ENCODE results near the gene STK40. TPM values are rescaled to one million over a fixed set of nuclear protein-coding genes. Genes with fewer than 3 reads are reported as not detected.

STK40 gene
- total RNA-seq, 1 experiment from 2014 or later: 49.6 TPM

DNA sequence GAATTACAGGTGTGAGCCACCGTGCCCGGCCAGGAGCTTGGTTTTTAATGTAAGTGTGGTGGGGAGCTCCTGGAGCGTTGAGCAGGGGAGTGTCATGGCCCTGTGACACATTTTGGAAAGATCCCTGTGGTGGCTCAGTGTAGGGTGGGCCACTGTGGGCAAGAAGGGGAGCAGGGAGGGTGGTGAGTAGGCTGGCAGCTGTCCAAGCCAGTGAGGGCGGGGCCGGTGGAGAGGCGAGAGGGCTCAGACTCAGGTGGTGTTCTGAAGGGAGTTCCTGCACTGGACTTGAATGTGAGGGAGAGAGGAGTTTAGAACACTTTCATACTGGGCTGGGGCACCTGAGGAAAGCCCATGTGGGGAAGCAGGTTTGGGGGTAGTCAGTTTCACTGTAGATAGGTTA, 59.2 kb downstream of the STK40 start:
- intact Hi-C loops (cut with micrococcal nuclease; ENCODE audit: unreplicated experiment): no loop called here
- DNase-seq (ENCODE audit: low read depth, low spot score): no peak

DNA sequence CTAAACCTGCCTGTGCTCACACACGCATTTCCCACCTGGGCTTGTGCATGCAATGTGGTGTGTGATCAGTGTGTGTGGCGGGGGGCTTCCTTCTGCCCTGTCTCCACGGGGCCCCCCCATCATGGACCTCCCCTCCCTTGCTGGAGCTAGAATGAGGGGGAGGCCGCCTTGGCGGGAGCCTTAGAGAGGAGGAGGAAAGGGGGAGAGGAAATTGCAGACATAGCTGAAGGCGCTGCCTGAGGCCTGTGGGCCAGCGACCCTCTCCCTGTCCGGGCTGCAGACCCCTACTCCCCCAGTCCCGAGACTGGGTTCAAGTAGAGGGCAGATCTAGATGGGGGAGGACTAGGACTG, 61.4 kb downstream of the STK40 start:
- ChIA-PET CTCF (interaction anchor here (0.9 kb wide), 1 partner anchor 18 kb away, joined by 3 read pairs; no protein-coding TSS in a partner anchor), POLR2A (no interaction called here)
- no peak for TF ChIP-seq SIN3A (IDR thresholded peaks at IDR 0.05; ENCODE audit: borderline replicate concordance, insufficient read depth, low read depth, low read length)
- no peak for TF ChIP-seq POLR2AphosphoS5 (IDR thresholded peaks at IDR 0.05; ENCODE audit: low read depth, low read length)
- TF ChIP-seq, protein P1, sequence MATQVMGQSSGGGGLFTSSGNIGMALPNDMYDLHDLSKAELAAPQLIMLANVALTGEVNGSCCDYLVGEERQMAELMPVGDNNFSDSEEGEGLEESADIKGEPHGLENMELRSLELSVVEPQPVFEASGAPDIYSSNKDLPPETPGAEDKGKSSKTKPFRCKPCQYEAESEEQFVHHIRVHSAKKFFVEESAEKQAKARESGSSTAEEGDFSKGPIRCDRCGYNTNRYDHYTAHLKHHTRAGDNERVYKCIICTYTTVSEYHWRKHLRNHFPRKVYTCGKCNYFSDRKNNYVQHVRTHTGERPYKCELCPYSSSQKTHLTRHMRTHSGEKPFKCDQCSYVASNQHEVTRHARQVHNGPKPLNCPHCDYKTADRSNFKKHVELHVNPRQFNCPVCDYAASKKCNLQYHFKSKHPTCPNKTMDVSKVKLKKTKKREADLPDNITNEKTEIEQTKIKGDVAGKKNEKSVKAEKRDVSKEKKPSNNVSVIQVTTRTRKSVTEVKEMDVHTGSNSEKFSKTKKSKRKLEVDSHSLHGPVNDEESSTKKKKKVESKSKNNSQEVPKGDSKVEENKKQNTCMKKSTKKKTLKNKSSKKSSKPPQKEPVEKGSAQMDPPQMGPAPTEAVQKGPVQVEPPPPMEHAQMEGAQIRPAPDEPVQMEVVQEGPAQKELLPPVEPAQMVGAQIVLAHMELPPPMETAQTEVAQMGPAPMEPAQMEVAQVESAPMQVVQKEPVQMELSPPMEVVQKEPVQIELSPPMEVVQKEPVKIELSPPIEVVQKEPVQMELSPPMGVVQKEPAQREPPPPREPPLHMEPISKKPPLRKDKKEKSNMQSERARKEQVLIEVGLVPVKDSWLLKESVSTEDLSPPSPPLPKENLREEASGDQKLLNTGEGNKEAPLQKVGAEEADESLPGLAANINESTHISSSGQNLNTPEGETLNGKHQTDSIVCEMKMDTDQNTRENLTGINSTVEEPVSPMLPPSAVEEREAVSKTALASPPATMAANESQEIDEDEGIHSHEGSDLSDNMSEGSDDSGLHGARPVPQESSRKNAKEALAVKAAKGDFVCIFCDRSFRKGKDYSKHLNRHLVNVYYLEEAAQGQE (IDR thresholded peaks at IDR 0.05; ENCODE audit: insufficient read depth in 1 of 2, low read depth in 2 of 2, low read length in 1 of 2): no peak
- TF ChIP-seq TCF7L2 (IDR thresholded peaks at IDR 0.05; ENCODE audit: low read depth, low read length): no peak
- TF ChIP-seq, protein P2, sequence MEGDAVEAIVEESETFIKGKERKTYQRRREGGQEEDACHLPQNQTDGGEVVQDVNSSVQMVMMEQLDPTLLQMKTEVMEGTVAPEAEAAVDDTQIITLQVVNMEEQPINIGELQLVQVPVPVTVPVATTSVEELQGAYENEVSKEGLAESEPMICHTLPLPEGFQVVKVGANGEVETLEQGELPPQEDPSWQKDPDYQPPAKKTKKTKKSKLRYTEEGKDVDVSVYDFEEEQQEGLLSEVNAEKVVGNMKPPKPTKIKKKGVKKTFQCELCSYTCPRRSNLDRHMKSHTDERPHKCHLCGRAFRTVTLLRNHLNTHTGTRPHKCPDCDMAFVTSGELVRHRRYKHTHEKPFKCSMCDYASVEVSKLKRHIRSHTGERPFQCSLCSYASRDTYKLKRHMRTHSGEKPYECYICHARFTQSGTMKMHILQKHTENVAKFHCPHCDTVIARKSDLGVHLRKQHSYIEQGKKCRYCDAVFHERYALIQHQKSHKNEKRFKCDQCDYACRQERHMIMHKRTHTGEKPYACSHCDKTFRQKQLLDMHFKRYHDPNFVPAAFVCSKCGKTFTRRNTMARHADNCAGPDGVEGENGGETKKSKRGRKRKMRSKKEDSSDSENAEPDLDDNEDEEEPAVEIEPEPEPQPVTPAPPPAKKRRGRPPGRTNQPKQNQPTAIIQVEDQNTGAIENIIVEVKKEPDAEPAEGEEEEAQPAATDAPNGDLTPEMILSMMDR (IDR thresholded peaks at IDR 0.05): no peak
- DNase-seq (ENCODE audit: low read depth, low spot score) (no peak), ATAC-seq (no peak)
- H3K27me3 ChIP-seq (ENCODE audit: control insufficient read depth, insufficient read depth, low read length): no peaks in the 10 kb centered on the region
- no TSS peak for BruUV-seq (replicated peaks)
- peak overlapping the region; percentile 85; the same call in 1 of the 2 replicates for H3K27ac ChIP-seq (ENCODE audit: low read length)
- in situ Hi-C loops (cut with HindIII; ENCODE audit: low pct_unique_long_range_greater_than_20kb, low sequenced_read_pairs) (no loop called here), intact Hi-C loops (cut with micrococcal nuclease; ENCODE audit: unreplicated experiment) (no loop called here)
- no peaks in the 10 kb centered on the region for H3K36me3 ChIP-seq (ENCODE audit: control insufficient read depth, insufficient read depth, low read length)
- no peaks in the 10 kb centered on the region for H3K9me3 ChIP-seq (ENCODE audit: control insufficient read depth, insufficient read depth, low read depth, low read length)
- H3K4me3 ChIP-seq (ENCODE audit: low read depth in 2 of 2, low read length in 2 of 2): no peak overlapping the region
- peaks cover 19% of the 10 kb centered on the region for H3K4me1 ChIP-seq (ENCODE audit: control insufficient read depth, insufficient read depth, low read length)

More for the DNA sequence above, 59.2 kb downstream of the STK40 start:
- no peak overlapping the region for H3K27ac ChIP-seq (ENCODE audit: low read length)
- no peak overlapping the region for H3K4me3 ChIP-seq (ENCODE audit: low read depth in 2 of 2, low read length in 2 of 2)
- in situ Hi-C loops (cut with HindIII; ENCODE audit: low pct_unique_long_range_greater_than_20kb, low sequenced_read_pairs): no loop called here
- CTCF ChIA-PET: no interaction called here
- H3K36me3 ChIP-seq (ENCODE audit: control insufficient read depth, insufficient read depth, low read length): no peaks in the 10 kb centered on the region
- no peak for ATAC-seq
- H3K4me1 ChIP-seq (ENCODE audit: control insufficient read depth, insufficient read depth, low read length): peaks cover 17% of the 10 kb centered on the region
- no peaks in the 10 kb centered on the region for H3K27me3 ChIP-seq (ENCODE audit: control insufficient read depth, insufficient read depth, low read length)
- H3K9me3 ChIP-seq (ENCODE audit: control insufficient read depth, insufficient read depth, low read depth, low read length): no peaks in the 10 kb centered on the region
- POLR2A ChIA-PET: interaction anchor here (0.5 to 1.0 kb wide), 2 partner anchors 10 to 185 kb away, joined by 3 to 7 read pairs; no protein-coding TSS in a partner anchor
- BruUV-seq (replicated peaks): no TSS peak
- TF ChIP-seq POLR2AphosphoS5 (IDR thresholded peaks at IDR 0.05; ENCODE audit: low read depth, low read length): no peak
- TF ChIP-seq, protein P2 (IDR thresholded peaks at IDR 0.05): no peak
- TF ChIP-seq SIN3A (IDR thresholded peaks at IDR 0.05; ENCODE audit: borderline replicate concordance, insufficient read depth, low read depth, low read length): no peak
- TF ChIP-seq, protein P1 (IDR thresholded peaks at IDR 0.05; ENCODE audit: insufficient read depth in 1 of 2, low read depth in 2 of 2, low read length in 1 of 2): no peak
- TF ChIP-seq TCF7L2 (IDR thresholded peaks at IDR 0.05; ENCODE audit: low read depth, low read length): no peak

Data from Panc1 (cell line).